ENCODE results near the gene MAN1B1. TPM values are rescaled to one million over a fixed set of nuclear protein-coding genes. Genes with fewer than 3 reads are reported as not detected.

MAN1B1 gene
- total and polyA plus RNA-seq, 2 of the 8 experiments (the other 6 are each of a cell fraction or from before 2014, with no cell fraction given), result 33.7 to 36.3 TPM

DNA sequence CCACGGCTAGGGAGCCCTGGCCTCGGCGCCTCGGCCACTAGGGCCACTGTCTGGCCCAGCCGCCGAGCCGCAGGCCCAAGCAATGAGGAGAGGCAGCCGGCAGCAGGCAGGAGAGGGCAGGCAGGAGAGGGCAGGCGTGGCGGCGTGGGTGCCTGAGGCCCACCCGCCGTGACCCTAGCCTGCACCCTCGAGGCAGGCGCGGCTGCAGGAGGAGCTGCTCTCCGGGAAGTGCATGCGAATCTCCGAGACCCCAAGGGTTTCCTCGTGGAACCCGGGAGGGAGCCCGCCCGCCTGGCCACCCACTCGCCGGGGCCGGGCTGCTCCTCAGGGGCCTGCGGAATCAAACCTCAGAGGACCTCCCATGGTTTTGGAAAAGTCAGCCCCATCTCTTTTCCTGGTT lies 61.5 kb downstream of the MAN1B1 start:
- Histone ChIP-seq H3K4me2 (ENCODE audit: insufficient read depth in 1 of 2, low read depth in 2 of 2, low read length in 2 of 2) (no peak overlapping the region), H3K9ac (replicated peaks in 1 of 4; ENCODE audit: extremely low read depth in 1 of 4, low read depth in 3 of 4, low read length in 3 of 4) (no peak overlapping the region), H2AFZ (ENCODE audit: low read length) (no peak overlapping the region), H3K9me3 (ENCODE audit: insufficient read depth in 2 of 2, low read depth in 1 of 2, low read length in 1 of 2) (peaks cover 0 to 5% of the 10 kb centered on the region in 2 experiments; a peak in 3 of 4 replicates), H3K79me1 (ENCODE audit: low read depth, low read length) (no peaks in the 10 kb centered on the region), H3K27ac (ENCODE audit: low read depth, low read length) (no peak overlapping the region), H4K8ac (ENCODE audit: extremely low read depth, insufficient read depth, low read length) (no peak overlapping the region), H2AK5ac (ENCODE audit: low read depth, low read length) (no peak overlapping the region), H4K91ac (replicated peaks; ENCODE audit: insufficient read length, low read length) (no peak overlapping the region), H2BK15ac (ENCODE audit: low read length) (no peak overlapping the region), H2BK120ac (replicated peaks; ENCODE audit: low read depth, low read length) (no peak overlapping the region), H3K23me2 (ENCODE audit: low read depth, low read length) (peaks cover 2% of the 10 kb centered on the region; the same call in 1 of the 2 replicates), H3K4me1 (replicated peaks in 1 of 4; ENCODE audit: control insufficient read depth in 3 of 4, insufficient read depth in 4 of 4, low read length in 3 of 4) (peaks cover 0 to 9% (median 0%) of the 10 kb centered on the region in 4 experiments; a peak in 1 of 7 replicates), H3K27me3 (replicated peaks in 1 of 4; ENCODE audit: control insufficient read depth in 3 of 4, extremely low read depth in 1 of 4, insufficient read depth in 3 of 4, low read length in 3 of 4) (peaks cover 0 to 7% (median 6%) of the 10 kb centered on the region in 4 experiments; a peak in 4 of 7 replicates), H3K4me3 (ENCODE audit: extremely low read depth in 1 of 4, insufficient read depth in 2 of 4, low read depth in 3 of 4, low read length in 4 of 4) (no peak overlapping the region), H3K4ac (replicated peaks; ENCODE audit: insufficient read length, low read depth, low read length) (no peak overlapping the region), H3K56ac (replicated peaks; ENCODE audit: insufficient read length, low read depth, low read length) (no peak overlapping the region), H3K79me2 (ENCODE audit: control insufficient read depth in 1 of 2, insufficient read depth in 2 of 2, low read length in 2 of 2) (no peaks in the 10 kb centered on the region; a peak in 1 of 4 replicates), H3K23ac (ENCODE audit: insufficient read length) (no peak overlapping the region), H2BK12ac (ENCODE audit: low read depth, low read length) (no peak overlapping the region), H3K36me3 (ENCODE audit: control insufficient read depth in 2 of 4, insufficient read depth in 4 of 4, low read length in 3 of 4) (no peaks in the 10 kb centered on the region; a peak in 1 of 8 replicates), H3K18ac (ENCODE audit: extremely low read depth, low read length) (no peak overlapping the region), H2BK20ac (ENCODE audit: low read length) (no peak overlapping the region), H4K20me1 (replicated peaks in 1 of 2; ENCODE audit: control insufficient read depth in 1 of 2, insufficient read depth in 2 of 2, low read length in 2 of 2) (peaks cover 3 to 14% of the 10 kb centered on the region in 2 experiments), H3K14ac (ENCODE audit: insufficient read length) (no peak overlapping the region), H4K5ac (ENCODE audit: insufficient read length, low read depth, low read length) (no peak overlapping the region), H2BK5ac (ENCODE audit: low read depth, low read length) (no peak overlapping the region)
- TF ChIP-seq GABPA (IDR thresholded peaks at IDR 0.05; ENCODE audit: borderline replicate concordance, insufficient read depth, low read length) (no peak), RFX5 (IDR thresholded peaks at IDR 0.05; ENCODE audit: borderline replicate concordance, low read depth, low read length) (no peak), BACH1 (IDR thresholded peaks at IDR 0.05; ENCODE audit: low read length) (no peak), CHD1 (IDR thresholded peaks at IDR 0.05; ENCODE audit: low read depth, low read length) (no peak), NANOG (IDR thresholded peaks at IDR 0.05; ENCODE audit: insufficient read depth, low read depth, low read length, poor library complexity, severe bottlenecking) (no peak), SUZ12 (IDR thresholded peaks at IDR 0.05; ENCODE audit: low read length) (no peak), KDM4A (IDR thresholded peaks at IDR 0.05; ENCODE audit: low read depth, low read length, severe bottlenecking) (no peak), TBP (IDR thresholded peaks at IDR 0.05; ENCODE audit: low read depth, low read length) (no peak), EGR1 (IDR thresholded peaks at IDR 0.05; ENCODE audit: borderline replicate concordance, low read depth, low read length) (no peak)
- POLR2A ChIA-PET (ENCODE audit: partially characterized antibody), result interaction anchor here (0.8 to 1.2 kb wide), 4 partner anchors 14 to 75 kb away, joined by 3 to 4 read pairs (median 4); no protein-coding TSS in a partner anchor
- no peak for FAIRE-seq
- no peak for DNase-seq (ENCODE audit: low read depth in 1 of 2, low spot score in 2 of 2)
- CTCF ChIA-PET (ENCODE audit: partially characterized antibody), result interaction anchor here (3.6 kb wide), 1 partner anchor 9 kb away, joined by 24 read pairs; the partner anchor contains the start of gene GRIN1
- 85% methylated on average over 20 of the region's 27 CpGs; no CpG with 5 or more reads in 1 of the 2 experiments for WGBS, 2 experiments (ENCODE audit: extremely low coverage in 1 of 2, insufficient coverage in 1 of 2, insufficient read length in 1 of 2, insufficient replicate concordance in 2 of 2, low coverage in 1 of 2, low lambda C conversion rate in 2 of 2, missing lambda C conversion rate in 1 of 2)
